GM23248 (cell line): Measurements from ENCODE around the gene FBXO46.
"Not testable (repeated sequence)": the region's sequence is repeated elsewhere in the genome, so short reads cannot be mapped to it uniquely, and the experiment has no call there.

ENCODE experiments used
- EZH2 ChIP-seq: fragments of 200-600 bp; sonication (generic); IDR thresholded peaks from 2 replicates; pipeline ENCODE4 v1.6.1; 2018; ENCODE audit warnings: antibody characterized with exemption, mild to moderate bottlenecking; ENCODE audit not compliant: insufficient read depth, poor library complexity, severe bottlenecking
- EZH2phosphoT487 ChIP-seq: fragments of 200-600 bp; sonication (generic); IDR thresholded peaks from 2 replicates; pipeline ENCODE4 v1.6.1; 2018; ENCODE audit warnings: antibody characterized with exemption, moderate library complexity, mild to moderate bottlenecking, low read depth; ENCODE audit not compliant: insufficient read depth

- not testable (repeated sequence) for TF ChIP-seq EZH2, EZH2phosphoT487
Observed at GRCh38 chr19:45685045-45685444, 45.7 kb downstream of the FBXO46 start.
